ENCODE data around the gene CCDC152. TPM values are rescaled to one million over a fixed set of nuclear protein-coding genes. Genes with fewer than 3 reads are reported as not detected.

Gene CCDC152
- polyA plus RNA-seq, 1 experiment, result 0.91 TPM

- no peak for DNase-seq (ENCODE audit: low read depth)
- no peak overlapping the region for H3K4me3 ChIP-seq (ENCODE audit: low read depth, low read length)
- POLR2A ChIA-PET, result no interaction called here
- H3K36me3 ChIP-seq (ENCODE audit: control insufficient read depth, insufficient read depth, low read length), result no peaks in the 10 kb centered on the region
- TF ChIP-seq, protein P1, sequence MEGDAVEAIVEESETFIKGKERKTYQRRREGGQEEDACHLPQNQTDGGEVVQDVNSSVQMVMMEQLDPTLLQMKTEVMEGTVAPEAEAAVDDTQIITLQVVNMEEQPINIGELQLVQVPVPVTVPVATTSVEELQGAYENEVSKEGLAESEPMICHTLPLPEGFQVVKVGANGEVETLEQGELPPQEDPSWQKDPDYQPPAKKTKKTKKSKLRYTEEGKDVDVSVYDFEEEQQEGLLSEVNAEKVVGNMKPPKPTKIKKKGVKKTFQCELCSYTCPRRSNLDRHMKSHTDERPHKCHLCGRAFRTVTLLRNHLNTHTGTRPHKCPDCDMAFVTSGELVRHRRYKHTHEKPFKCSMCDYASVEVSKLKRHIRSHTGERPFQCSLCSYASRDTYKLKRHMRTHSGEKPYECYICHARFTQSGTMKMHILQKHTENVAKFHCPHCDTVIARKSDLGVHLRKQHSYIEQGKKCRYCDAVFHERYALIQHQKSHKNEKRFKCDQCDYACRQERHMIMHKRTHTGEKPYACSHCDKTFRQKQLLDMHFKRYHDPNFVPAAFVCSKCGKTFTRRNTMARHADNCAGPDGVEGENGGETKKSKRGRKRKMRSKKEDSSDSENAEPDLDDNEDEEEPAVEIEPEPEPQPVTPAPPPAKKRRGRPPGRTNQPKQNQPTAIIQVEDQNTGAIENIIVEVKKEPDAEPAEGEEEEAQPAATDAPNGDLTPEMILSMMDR (IDR thresholded peaks at IDR 0.05; ENCODE audit: insufficient read depth, low read depth, low read length), result no peak
- CTCF ChIA-PET, result interaction anchor here (2.1 kb wide), 1 partner anchor 111 kb away, joined by 6 read pairs; no protein-coding TSS in a partner anchor
- H3K27me3 ChIP-seq (ENCODE audit: control insufficient read depth, insufficient read depth, low read length), result no peaks in the 10 kb centered on the region
Observed at GRCh38 chr5:42779083-42779482, 22.5 kb downstream of the CCDC152 start.

DNA sequence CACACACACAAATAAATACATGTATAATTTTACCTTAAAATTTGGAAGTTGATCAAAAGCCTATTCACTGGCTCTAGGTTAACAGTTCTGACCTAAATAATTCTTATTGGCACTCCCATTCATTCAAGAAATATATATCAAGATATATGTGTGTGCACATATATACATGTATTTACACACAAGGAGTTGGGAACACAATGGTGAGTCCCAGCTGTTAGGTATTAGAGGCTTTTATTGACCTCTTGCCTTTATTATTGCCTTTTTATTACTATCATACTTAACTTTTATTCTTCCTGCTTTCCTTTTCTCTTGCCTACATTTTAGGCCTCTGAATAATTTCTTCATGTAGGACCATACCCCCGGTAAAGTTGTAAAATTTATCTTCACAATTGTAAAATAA, 25.0 kb downstream of the CCDC152 start:
- H3K27me3 ChIP-seq (ENCODE audit: control insufficient read depth, insufficient read depth, low read length), result no peaks in the 10 kb centered on the region
- CTCF ChIA-PET, result no interaction called here
- POLR2A ChIA-PET, result no interaction called here
- no peak for DNase-seq (ENCODE audit: low read depth)
- TF ChIP-seq, protein P1 (IDR thresholded peaks at IDR 0.05; ENCODE audit: insufficient read depth, low read depth, low read length), result no peak
- no peaks in the 10 kb centered on the region for H3K36me3 ChIP-seq (ENCODE audit: control insufficient read depth, insufficient read depth, low read length)
- H3K4me3 ChIP-seq (ENCODE audit: low read depth, low read length), result no peak overlapping the region

- ChIA-PET POLR2A (no interaction called here), CTCF (no interaction called here)
- DNase-seq (ENCODE audit: low read depth), result no peak
Observed at GRCh38 chr5:42784132-42784531, 27.5 kb downstream of the CCDC152 start.

DNA sequence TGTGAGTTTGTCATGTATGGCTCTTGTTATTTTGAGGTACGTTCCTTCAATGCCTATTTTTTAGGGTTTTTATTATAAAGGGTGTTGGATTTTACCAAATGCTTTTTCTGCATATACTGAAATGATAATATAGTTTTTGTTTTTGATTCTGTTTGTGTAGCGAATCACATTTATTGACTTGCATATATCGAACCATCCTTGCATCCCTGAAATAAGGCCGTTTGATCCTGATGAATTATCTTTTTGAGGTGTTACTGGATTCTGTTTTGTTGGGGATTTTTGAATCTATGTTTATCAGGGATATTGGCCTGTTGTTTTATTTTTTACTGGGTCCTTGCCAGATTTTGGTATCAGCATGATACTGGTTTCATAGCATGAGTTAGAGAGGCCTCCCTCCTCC, 29.1 kb downstream of the CCDC152 start:
- no peaks in the 10 kb centered on the region for H3K27me3 ChIP-seq (ENCODE audit: control insufficient read depth, insufficient read depth, low read length)
- POLR2A ChIA-PET, result no interaction called here

More at GRCh38 chr5:42784132-42784531, 27.5 kb downstream of the CCDC152 start:
- H3K27me3 ChIP-seq (ENCODE audit: control insufficient read depth, insufficient read depth, low read length), result no peaks in the 10 kb centered on the region
- H3K36me3 ChIP-seq (ENCODE audit: control insufficient read depth, insufficient read depth, low read length), result no peaks in the 10 kb centered on the region
- TF ChIP-seq, protein P1 (IDR thresholded peaks at IDR 0.05; ENCODE audit: insufficient read depth, low read depth, low read length), result no peak
- no peak overlapping the region for H3K4me3 ChIP-seq (ENCODE audit: low read depth, low read length)

GRCh38 chr5:42787073-42787472, 30.5 kb downstream of the CCDC152 start:
- Histone ChIP-seq H3K36me3 (ENCODE audit: control insufficient read depth, insufficient read depth, low read length) (no peaks in the 10 kb centered on the region), H3K27me3 (ENCODE audit: control insufficient read depth, insufficient read depth, low read length) (no peaks in the 10 kb centered on the region), H3K4me3 (ENCODE audit: low read depth, low read length) (no peak overlapping the region)
- ChIA-PET CTCF (no interaction called here), POLR2A (no interaction called here)
- no peak for DNase-seq (ENCODE audit: low read depth)
- TF ChIP-seq, protein P1 (IDR thresholded peaks at IDR 0.05; ENCODE audit: insufficient read depth, low read depth, low read length), result no peak

More for the DNA sequence above, 29.1 kb downstream of the CCDC152 start:
- no peak overlapping the region for H3K4me3 ChIP-seq (ENCODE audit: low read depth, low read length)
- TF ChIP-seq, protein P1 (IDR thresholded peaks at IDR 0.05; ENCODE audit: insufficient read depth, low read depth, low read length), result no peak
- H3K36me3 ChIP-seq (ENCODE audit: control insufficient read depth, insufficient read depth, low read length), result no peaks in the 10 kb centered on the region
- DNase-seq (ENCODE audit: low read depth), result no peak
- CTCF ChIA-PET, result no interaction called here

Measured in BJ (cell line).